HG03439 (cell line): ENCODE results near the gene MAP2K5.
"Not testable (repeated sequence)": the region's sequence is repeated elsewhere in the genome, so short reads cannot be mapped to it uniquely, and the experiment has no call there.

Source experiments
- ATAC-seq: cut with Tn5 transposase; IDR thresholded peaks from one replicate; pipeline ENCODE4 v1.9.1; 2021; ENCODE audit warnings: mild to moderate bottlenecking, moderate library complexity; ENCODE audit not compliant: unreplicated experiment

Gene MAP2K5

GRCh38 chr15:67590191-67590590 lies 47.7 kb downstream of the MAP2K5 start:
- ATAC-seq: no peak

DNA sequence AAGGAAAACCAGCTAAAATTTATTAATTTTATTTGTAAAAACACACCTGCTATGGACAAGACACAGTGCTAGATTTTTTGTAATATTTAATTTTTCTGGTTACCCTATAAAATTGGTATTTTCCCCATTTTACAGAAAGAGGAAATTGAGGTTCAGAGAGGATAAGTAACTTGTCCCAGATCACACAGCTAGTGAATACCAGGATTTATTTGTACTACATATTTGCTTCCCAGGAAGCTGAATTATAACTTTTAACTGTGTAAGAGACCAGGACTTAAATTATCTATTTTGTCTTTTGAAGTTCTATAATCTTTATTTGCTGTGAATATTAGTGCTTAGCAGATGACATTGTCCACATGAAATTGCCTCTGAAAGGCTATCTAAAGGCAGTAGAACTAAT lies 49.7 kb downstream of the MAP2K5 start:
- ATAC-seq: no peak

DNA sequence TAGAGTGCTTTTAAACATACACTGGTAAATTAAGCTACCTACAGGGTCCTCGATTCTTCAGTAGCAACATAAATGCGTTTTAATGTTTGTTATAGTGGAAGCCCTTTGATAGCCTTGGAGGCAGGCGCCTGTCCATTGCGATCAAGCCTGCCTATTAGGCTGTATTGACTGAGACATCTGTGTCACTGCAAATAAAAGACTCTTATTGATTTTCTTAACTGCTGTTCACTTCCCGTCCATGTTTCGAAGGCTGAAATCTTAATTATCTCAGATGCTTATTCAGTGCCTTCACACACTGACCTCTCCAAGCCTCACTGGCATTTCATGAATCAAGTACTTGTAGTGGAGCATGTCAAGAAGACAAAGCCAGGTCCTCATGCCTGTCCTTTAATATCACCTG lies 51.1 kb downstream of the MAP2K5 start:
- no peak for ATAC-seq

DNA sequence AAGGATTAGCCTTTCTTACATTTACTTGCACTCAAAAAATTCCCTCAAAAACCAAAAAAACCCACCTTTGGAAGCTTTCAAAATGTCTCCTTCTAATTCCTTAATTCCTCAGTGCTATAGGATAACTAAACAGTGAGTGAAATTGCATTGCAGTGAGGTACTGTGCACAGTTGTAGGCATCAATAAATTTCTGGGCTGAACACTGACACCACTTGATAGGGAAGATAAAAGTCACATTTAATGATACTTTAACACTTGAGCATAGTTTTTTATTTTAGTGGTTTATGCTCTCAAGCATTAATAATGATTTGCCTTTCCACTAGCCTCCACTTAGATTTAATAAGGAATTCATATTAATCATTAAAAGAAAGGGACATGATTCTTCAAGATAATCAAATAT lies 52.3 kb downstream of the MAP2K5 start:
- no peak for ATAC-seq

DNA sequence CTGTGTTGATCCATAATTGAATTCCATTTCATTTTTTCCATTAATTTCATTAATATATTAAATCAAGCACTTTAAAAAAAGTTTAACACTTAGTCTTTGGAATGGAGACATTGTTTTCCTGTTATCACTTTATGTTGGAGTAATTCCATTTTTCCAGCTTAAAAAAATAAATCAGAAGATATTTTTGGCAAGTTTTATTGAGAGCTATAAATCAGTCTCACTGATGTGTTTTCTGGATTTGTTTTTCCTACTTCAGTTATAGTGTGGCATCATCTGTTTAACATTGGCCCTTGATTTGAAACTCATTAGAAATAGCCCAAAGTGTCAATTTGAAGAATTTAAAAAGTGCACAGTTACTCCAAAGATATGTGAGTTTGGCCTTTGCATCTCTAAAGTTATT lies 53.1 kb downstream of the MAP2K5 start:
- no peak for ATAC-seq

GRCh38 chr15:67601073-67601472 lies 58.6 kb downstream of the MAP2K5 start:
- ATAC-seq: no peak

- no peak for ATAC-seq
Measured at GRCh38 chr15:67603063-67603462, 60.6 kb downstream of the MAP2K5 start.

DNA sequence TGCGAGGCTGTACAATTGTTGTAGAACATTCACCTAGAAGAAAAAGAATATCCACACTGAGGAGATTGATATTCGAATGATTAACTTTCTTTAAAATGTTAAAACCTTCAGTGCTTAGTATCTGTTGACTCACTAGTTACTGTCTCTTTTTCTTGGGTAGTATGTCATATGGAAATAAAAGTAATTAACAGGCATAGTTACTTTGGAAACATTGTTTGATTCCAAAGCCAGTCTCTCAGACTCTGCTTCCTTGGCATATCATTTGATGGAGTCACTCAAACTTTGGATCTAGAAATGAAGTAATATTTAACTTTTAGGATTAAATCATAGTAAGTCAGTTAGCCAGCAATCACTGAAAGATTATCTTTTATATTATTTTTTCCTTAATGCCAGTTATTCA lies 63.4 kb downstream of the MAP2K5 start:
- ATAC-seq: no peak

DNA sequence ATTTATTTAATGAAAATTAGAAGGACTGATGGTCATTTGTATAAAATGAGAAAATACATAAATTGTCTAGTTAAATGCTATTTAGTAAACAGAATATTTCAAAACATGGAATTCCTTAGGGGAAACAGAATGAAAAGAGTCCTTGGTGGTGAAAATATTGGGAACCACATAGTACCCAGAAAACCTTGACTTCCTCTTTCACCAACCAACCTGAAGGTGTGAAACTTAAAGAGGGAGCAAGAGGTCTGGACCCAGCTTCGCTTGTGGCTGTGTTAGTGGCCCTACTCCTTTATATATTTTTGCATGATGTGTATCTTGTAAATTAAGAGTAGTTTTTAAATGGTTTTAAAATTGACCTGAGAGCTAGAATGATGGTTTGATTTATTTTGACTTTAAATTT lies 64.2 kb downstream of the MAP2K5 start:
- no peak for ATAC-seq

DNA sequence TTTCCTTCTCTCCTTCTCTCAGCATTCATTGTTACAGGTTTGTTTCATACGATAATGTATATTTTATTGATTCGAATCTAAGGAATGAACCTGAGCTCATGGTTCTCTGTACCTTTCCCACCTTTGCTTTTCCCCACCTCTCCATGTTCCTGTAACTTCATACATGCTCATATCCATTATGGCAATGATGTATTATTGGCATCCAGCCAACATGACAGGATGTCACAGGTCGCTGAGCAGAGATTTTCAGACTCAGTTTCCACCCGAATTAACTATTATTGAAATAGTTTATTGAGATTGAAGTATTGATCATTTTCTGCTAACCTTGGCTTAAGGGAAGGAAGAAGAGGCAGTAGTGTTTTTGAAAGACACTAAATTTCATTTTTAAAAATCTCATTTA lies 64.8 kb downstream of the MAP2K5 start:
- no peak for ATAC-seq

DNA sequence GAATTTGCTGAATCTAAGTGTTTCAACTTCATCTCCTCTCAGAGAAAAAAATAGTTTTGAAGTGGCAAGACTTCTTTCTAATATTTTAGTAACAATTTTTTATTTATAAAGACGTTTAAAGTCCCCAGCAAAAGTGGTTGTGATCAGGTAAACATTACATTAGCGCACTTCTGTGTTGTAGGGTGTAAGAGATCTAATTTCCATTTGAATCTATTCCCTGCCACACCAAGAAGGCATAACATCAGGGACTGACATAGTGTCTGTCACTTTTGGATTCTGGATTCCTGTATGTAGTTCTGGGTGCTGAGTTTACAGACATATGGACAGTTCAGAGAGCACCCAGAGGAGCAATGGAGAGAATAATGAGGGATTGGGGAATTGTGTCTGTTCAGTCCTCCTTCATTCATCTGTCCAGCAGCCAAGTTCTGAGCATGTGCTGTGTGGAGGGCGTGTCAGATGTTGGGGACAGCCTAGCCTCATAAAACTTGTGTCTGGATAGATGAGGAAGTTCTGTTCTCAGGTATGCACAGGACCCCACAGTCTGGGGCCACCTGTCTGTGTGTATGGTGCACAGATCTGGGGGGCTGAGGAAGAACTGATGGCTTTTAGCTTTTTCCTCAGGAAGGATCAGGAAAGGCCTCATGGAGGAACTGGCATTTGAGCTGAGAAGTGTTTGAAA lies 65.6 kb downstream of the MAP2K5 start:
- ATAC-seq: no peak

DNA sequence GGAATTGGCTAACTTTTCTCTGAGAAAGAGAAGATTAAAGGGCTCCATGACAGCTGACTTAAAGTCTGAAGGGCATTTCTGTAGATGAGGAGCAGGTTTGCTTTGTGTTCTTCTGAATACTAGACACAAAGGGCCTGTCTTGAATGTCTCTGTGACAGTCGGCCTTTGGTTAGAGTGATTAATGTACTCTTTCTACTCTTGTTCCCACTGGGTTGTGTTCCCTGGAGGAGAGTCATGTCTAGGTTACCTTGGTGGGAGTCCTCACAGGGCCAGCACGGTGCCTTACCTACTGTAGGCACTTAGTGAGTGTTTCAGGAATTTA lies 66.1 kb downstream of the MAP2K5 start:
- ATAC-seq: no peak

DNA sequence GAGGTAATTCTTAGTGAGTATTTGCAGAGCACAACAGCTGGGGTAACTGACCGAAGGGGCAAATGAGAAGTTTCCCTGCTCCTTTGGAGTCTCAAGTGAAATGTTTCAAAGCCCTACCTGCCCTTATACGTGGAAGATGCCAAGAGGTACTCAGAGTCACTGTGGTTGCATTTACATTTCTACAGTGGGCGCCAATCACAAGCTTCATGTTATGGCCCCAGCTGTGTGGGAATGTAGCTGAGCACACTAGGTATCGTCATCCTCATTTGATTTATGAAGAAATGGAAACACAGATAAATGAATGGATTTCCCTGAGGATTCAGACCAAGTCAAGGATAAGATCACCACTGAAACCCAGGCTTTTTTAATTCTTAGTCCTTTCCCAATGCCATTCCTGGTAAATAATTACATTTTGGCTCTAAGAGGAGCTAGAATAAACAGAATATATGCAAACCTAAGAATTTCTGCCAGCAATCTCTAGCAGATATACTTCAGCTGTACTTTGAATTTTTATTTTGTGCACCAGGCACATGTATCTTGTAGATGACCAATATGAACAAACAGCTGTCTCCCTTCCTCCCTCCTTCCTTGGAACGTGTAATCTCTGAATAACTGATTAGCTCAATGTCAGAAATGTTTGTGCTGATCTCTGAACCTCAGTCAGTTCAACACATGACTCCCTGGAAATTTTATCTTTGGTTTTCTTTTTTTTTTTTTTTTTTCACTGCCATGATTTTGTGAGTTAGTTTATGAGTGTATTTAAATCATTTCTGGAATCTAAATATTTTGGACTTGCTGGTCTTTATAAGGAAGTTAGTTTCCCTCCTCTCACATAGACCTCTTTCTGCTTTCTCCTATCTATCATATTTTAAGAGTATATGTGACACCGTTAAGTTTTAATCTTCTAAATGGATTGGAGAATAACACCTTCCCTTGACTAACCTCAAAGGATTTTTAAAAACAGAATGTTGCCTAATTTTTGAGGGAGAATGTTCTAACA lies 69.2 kb downstream of the MAP2K5 start:
- no peak for ATAC-seq

DNA sequence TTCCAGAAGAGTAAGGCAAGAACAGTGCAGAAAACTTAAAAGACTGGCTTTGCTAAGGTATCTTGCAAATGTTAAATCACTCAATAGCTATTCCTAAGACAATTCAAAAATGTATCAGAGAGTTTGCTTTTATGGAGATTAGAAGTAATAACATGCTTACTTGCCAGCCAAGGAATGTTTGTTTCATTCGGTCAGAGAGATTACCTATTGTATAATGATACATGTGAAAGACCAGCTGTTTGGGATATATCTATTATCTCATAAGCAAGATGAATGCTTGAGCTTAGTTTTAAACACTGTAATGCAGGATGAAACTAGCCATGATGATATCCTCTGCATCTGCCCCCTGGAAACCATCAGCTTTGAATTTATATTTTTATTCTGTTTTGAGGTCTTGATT lies 70.7 kb downstream of the MAP2K5 start:
- no peak for ATAC-seq

DNA sequence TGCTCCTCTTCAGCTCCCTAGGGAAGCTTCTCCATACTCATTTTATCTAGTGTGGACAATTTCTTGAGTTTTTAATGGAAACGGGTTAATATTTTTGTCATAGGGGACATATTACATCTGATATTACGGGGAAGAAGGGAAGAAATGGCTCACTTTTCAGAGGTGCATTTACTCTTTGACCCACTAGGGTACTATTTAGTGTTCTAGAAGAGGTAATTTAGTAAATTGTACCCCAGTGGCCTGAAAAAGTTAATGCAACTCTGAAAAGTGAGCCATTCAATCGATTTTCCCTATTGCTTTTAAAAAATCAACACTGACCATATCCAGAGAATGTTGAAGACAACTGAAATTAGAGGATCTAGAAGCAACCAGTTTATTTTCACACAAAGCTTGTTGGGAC lies 71.2 kb downstream of the MAP2K5 start:
- ATAC-seq: no peak

DNA sequence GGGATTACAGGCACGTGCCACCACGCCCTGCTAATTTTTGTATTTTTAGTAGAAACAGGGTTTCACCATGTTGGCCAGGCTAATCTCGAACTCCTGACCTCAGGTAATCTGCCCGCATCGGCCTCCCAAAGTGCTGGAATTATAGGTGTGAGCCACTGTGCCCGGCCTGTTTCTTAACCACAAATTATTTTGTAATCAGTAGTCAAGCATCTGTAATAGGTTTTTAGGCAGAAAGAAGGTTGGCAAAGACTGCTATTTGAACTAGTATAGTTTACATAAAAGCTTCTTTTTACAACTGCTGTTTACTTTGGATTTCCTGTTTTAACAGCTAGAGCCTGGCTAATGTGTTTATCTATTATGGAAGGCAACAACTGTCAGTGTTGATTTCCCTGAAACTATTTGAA lies 72.6 kb downstream of the MAP2K5 start:
- ATAC-seq: not testable (repeated sequence)

DNA sequence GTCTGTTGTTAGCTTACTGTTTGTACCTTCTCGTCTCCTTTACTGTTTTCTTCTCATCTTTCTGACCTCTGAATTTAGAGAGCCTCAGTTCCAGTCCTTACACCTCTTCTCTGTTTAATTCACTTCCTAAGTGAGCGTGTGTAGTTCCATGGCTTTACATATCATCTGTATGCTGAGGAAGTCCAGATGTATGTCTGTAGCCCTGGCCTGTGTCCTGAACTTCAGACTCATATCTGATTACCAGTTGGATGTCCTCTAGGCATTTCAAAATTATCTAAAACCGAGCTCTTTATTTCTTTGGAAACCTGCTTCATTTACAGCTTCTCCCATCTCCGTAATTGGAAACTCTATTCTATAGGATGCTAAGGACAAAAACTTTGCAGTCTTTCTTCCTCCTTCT lies 75.8 kb downstream of the MAP2K5 start:
- no peak for ATAC-seq

- ATAC-seq: no peak
Measured at GRCh38 chr15:67622110-67622509, 79.6 kb downstream of the MAP2K5 start.

DNA sequence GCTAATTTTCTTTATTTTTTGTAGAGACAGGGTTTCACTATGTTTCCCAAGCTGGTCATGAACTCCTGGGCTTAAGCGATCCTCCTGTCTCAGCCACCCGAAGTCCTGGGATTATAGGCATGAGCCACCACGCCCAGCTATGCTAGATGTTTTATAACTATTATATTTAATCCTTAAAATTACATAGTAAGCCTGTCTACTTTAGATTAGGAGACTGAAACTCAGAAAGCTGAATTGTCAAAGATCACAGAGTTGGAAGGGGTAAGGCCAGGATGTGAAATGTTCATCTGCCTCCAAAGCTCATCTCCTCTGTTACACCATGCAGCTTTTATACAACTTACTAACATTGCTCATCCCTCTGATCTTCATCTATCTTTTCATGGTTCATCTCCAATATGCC lies 89.8 kb downstream of the MAP2K5 start:
- ATAC-seq: no peak

DNA sequence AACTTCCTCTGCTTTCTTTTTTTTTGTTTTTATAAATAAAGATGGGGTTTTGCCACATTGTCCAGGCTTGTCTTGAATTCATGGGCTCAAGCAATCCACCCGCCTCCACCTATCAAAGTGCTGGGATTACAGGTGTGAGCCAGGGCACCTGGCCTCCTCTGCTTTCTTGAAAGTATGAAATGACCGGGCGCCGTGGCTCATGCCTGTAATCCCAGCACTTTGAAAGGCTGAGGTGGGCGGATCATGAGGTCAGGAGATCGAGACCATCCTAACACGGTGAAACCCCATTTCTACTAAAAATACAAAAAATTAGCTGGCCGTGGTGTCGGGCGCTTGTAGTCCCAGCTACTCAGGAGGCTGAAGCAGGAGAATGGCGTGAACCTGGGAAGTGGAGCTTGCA lies 93.4 kb downstream of the MAP2K5 start:
- not testable (repeated sequence) for ATAC-seq

GRCh38 chr15:67639591-67639990 lies 97.1 kb downstream of the MAP2K5 start:
- ATAC-seq: no peak

DNA sequence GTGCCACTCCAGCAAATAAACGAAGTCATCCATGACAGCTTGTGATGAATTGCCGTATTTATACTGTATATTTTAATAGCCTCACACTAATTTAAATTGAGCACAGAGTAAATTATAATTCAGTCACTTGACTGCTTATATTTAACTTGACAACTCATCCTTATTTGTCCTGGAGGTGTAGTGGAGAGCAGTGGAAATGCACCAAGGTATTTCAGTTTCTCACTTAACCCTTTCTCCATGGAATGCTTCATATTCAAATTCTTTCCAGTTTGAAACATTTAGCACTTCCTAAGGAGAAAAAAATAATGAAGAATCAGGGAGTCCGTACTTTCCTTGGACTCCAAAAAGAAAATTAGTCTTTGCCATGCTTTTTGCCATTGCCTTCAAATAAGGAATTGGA lies 99.0 kb downstream of the MAP2K5 start:
- ATAC-seq: no peak
